HCT116 (cell line): ENCODE results near the gene CALML6.

Experiments used
- CEBPB ChIP-seq: IDR thresholded peaks from 2 replicates; pipeline ENCODE4 v1.6.1; 2012; ENCODE audit warnings: low read depth
- EZH2 ChIP-seq: fragments of 200-600 bp; sonication (generic); IDR thresholded peaks from 2 replicates; pipeline ENCODE4 v1.6.1; 2017; ENCODE audit warnings: antibody characterized with exemption, mixed run types
- EZH2phosphoT487 ChIP-seq: fragments of 200-600 bp; IDR thresholded peaks from 2 replicates; pipeline ENCODE4 v1.6.1; 2018; ENCODE audit warnings: antibody characterized with exemption, borderline replicate concordance
- FOSL1 ChIP-seq: IDR thresholded peaks from 2 replicates; pipeline ENCODE4 v1.6.1; 2012; ENCODE audit warnings: low read depth
- JUND ChIP-seq: IDR thresholded peaks from 2 replicates; pipeline ENCODE4 v1.6.1; 2012
- POLR2A ChIP-seq: IDR thresholded peaks from 2 replicates; pipeline ENCODE4 v1.7.0; 2011; ENCODE audit warnings: borderline replicate concordance; ENCODE audit not compliant: insufficient read depth, insufficient read length; ENCODE audit errors: extremely low read depth
- POLR2AphosphoS5 ChIP-seq: IDR thresholded peaks from 2 replicates; pipeline ENCODE4 v1.6.1; 2011; ENCODE audit warnings: mild to moderate bottlenecking, low read depth, low read length, moderate library complexity
- RAD21 ChIP-seq: IDR thresholded peaks from 2 replicates; pipeline ENCODE4 v1.6.1; 2012; ENCODE audit warnings: low read depth, mild to moderate bottlenecking
- TF ChIP-seq, protein P1 (sequence below), 3 experiments: fragments of 200-600 bp in 1 of 3; sonication (generic) in 1 of 3; IDR thresholded peaks in 2 of 3; conservative IDR thresholded peaks in 1 of 3; 2 replicates each; pipeline ENCODE4 v1.5.1; 2012 to 2017; ENCODE audit warnings: low read depth in 2 of 3, low read length in 2 of 3, antibody characterized with exemption in 1 of 3, borderline replicate concordance in 1 of 3, control low read depth in 1 of 3, mild to moderate bottlenecking in 1 of 3, mixed read lengths in 1 of 3, mixed run types in 1 of 3, moderate library complexity in 1 of 3; ENCODE audit not compliant: insufficient read depth in 1 of 3
- TF ChIP-seq, protein P2 (sequence below): IDR thresholded peaks from 2 replicates; pipeline ENCODE4 v1.6.1; 2011; ENCODE audit warnings: mild to moderate bottlenecking, low read length, moderate library complexity; ENCODE audit not compliant: insufficient replicate concordance; ENCODE audit errors: extremely low read depth
- TF ChIP-seq, protein P3 (sequence below): IDR thresholded peaks from 2 replicates; pipeline ENCODE4 v1.6.1; 2012

DNA sequence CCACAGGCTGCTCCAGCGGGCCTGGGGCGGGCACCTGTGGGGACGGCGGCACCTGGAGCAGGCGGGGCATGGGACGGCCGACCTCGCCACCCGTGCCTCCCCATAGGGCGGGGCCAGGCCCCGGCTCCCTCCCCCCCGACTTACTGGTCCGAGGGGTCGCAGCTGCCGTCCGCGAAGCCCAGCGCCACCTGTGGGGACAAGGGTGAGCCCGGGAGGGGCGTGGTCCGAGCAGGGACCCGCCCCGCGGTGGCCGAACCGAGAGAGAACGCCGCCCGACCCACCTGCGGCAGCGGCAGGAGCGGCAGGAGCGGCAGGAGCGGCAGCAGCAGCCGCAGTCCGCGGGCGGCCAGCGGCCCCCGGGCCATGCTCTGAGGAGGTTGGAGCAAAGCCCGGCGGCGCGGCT lies 3.8 kb downstream of the CALML6 start, which contains the start of gene TMEM52:
- no peak for TF ChIP-seq POLR2A
- TF ChIP-seq, protein P1, sequence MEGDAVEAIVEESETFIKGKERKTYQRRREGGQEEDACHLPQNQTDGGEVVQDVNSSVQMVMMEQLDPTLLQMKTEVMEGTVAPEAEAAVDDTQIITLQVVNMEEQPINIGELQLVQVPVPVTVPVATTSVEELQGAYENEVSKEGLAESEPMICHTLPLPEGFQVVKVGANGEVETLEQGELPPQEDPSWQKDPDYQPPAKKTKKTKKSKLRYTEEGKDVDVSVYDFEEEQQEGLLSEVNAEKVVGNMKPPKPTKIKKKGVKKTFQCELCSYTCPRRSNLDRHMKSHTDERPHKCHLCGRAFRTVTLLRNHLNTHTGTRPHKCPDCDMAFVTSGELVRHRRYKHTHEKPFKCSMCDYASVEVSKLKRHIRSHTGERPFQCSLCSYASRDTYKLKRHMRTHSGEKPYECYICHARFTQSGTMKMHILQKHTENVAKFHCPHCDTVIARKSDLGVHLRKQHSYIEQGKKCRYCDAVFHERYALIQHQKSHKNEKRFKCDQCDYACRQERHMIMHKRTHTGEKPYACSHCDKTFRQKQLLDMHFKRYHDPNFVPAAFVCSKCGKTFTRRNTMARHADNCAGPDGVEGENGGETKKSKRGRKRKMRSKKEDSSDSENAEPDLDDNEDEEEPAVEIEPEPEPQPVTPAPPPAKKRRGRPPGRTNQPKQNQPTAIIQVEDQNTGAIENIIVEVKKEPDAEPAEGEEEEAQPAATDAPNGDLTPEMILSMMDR (IDR thresholded peaks at IDR 0.05 in 2 of 3, conservative IDR thresholded peaks at IDR 0.05 in 1 of 3; ENCODE audit: borderline replicate concordance in 1 of 3, insufficient read depth in 1 of 3, low read depth in 2 of 3, low read length in 2 of 3), result peak in 1 of 3 experiments; percentile 25; a peak in 1 of 6 replicates
- TF ChIP-seq EZH2phosphoT487, result no peak
- TF ChIP-seq CEBPB, result no peak
- TF ChIP-seq, protein P2, sequence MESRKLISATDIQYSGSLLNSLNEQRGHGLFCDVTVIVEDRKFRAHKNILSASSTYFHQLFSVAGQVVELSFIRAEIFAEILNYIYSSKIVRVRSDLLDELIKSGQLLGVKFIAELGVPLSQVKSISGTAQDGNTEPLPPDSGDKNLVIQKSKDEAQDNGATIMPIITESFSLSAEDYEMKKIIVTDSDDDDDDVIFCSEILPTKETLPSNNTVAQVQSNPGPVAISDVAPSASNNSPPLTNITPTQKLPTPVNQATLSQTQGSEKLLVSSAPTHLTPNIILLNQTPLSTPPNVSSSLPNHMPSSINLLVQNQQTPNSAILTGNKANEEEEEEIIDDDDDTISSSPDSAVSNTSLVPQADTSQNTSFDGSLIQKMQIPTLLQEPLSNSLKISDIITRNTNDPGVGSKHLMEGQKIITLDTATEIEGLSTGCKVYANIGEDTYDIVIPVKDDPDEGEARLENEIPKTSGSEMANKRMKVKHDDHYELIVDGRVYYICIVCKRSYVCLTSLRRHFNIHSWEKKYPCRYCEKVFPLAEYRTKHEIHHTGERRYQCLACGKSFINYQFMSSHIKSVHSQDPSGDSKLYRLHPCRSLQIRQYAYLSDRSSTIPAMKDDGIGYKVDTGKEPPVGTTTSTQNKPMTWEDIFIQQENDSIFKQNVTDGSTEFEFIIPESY, result no peak
- TF ChIP-seq, protein P3, sequence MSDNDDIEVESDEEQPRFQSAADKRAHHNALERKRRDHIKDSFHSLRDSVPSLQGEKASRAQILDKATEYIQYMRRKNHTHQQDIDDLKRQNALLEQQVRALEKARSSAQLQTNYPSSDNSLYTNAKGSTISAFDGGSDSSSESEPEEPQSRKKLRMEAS, result no peak
- TF ChIP-seq EZH2, result no peak
- TF ChIP-seq JUND, result no peak
- TF ChIP-seq FOSL1, result no peak
- TF ChIP-seq RAD21, result no peak
- TF ChIP-seq POLR2AphosphoS5, result peak; percentile 60
